ENCODE data around the gene RFX7.

GRCh38 chr15:56049577-56049976 lies 194.1 kb downstream of the RFX7 start:
- no peak for TF ChIP-seq CEBPB (IDR thresholded peaks at IDR 0.05)
- TF ChIP-seq POLR2A (IDR thresholded peaks at IDR 0.05; ENCODE audit: low read length), result no peak
- no peak for TF ChIP-seq NR3C1 (IDR thresholded peaks at IDR 0.05)
- no peak for TF ChIP-seq CTCF (IDR thresholded peaks at IDR 0.05)
- TF ChIP-seq JUNB (IDR thresholded peaks at IDR 0.05), result no peak
- TF ChIP-seq ZFP36 (IDR thresholded peaks at IDR 0.05; ENCODE audit: borderline replicate concordance, partially characterized antibody), result no peak

Data from A549 (cell line).